Measurements from ENCODE around the gene PAX8.

PAX8 gene

DNA sequence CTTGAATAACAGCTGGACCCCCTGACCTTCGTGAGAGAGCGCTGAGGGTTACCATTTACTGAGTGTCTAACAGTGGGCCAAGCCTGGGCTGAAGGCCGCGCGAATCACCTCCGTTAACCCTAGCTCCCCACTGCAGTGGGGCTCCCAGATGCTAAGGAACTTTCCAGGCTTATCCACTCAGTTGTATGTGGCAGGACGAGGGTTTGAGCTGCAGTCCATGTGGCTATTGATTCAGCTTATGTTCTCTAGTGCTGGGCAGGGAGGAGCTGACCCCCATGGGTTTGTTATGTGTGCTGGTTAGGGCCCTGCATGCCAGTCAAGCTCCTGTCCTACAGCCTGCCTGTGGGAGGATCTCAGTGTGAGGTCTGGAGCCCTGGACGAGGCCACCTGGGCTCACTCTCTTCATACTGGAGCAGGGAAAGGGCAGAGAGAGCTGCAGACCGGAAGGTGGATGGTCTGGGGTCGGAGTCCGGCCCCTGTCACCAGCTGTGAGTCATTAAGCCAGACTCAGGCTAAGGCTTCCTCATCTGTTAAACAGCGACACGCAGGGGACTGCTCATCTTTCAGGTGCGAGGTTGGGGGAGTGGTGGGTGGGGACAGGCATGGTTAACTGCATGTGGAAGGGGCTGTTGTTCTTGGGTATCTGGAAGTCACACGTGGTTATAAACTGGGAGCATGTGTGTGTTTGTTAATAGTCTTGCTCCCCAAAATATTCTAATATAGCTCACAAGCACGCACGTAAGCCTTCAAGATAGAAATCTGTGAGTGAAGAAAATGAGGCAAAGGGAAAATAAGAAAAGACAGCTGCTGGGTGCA is 98.4 kb downstream of the PAX8 start:
- peak; percentile 41 to 44 for ATAC-seq

DNA sequence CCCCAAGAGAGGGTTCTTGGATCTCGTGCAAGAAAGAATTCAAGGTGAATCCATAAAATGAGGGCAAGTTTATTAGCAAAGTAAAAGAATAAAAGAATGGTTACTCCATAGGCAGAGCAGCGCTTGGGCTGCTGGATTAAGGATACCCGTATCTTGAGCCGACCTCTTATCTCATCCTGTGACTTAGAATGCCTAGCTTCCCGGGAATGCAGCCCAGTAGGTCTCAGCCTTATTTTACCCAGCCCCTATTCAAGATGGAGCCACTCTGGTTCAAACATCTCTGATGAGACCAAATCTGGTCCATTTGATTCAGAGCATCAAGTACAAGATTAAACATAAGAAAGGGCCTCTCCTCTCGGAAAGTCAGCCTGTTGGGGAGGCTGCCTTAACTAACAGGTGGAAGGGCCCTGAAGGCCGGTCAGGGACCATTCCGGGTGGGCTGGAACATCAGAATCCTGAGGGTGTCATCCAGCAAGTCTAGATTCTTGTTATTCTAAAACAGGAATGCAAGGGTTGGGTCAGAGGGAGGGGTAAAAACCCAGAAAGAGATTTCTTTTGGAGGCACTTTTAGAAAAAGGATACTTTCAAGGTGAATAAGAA is 99.2 kb downstream of the PAX8 start:
- ATAC-seq, result no peak

DNA sequence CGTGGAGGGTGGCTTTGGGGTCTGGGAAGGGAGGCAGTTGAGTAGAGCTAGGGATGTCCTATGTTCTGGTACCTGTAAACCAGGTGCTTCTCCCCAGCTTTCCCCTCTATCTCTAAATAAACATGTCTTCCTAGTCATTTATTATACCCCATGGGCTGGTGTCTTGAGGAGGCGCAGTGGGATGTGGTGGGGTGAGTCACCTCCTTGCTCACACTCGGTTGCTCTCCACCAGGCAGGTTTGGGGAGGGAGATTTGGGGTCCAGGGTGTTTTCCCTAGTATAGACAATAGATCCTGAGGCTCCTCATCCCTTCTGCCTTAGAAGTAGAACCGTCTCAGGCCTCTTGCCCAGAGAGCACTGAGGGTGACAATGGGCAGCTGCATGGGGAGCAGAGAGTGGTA is 99.8 kb downstream of the PAX8 start:
- peak; percentile 60 to 67 for ATAC-seq

DNA sequence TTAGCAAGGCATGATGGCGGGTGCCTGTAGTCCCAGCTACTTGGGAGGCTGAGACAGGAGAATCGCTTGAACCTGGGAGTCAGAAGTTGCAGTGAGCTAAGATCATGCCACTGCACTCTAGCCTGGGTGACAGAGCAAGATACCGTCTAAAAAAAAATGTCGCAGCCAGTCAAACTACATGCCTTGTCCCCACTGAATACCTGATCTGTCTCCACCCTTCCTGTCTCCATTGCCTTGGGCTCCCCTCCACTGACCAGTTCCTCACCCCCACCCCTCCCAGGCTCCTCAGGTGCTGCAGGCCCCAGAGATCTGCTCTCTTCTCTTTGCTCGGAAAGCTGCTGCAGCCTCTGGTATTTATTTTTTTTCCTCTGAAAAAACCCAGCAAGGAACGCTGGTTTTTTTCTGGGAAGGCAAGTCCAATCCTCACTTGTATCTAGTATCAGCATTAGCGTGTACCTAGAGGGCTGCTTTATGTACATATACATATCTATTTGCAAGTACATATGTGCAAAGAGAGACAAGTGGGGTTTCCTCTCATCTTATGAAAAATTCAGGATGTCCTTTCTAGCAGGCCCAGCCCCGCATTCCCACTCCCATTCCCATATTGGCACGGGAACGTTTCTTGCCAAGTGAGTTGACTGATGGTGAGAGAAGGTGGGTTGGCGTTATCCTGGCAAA is 100.5 kb downstream of the PAX8 start:
- no peak for ATAC-seq

DNA sequence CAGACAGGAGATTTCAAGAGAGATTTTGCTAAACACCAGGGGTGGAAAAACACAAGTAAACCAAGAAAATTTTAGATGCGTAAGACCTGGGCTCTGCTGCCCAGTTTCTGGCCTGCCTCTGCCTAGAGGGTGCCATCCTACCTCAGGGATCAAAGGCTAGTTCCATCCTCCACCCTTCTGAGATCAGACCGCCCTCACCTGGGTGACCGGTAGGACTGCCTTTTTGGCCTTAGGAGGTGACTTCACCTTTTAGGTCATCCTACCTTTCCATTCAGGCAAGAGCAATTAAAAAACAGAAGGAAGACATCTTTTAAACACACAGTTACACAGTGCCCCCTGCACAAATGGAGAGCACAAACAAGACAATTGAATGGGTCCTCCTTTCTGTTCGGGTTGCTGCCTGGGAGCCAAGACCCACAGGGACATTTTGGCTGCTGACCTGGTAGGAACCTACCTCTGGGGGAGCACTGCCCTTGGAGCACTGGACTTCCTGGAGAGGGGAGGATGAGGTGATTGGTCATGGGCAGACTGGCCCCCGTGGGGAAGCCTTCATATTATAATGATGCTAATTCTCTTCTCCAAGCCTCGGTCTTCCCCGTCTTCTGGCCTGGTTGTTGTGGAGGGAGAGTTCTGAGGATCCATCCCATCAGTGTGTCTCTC is 101.9 kb downstream of the PAX8 start:
- ATAC-seq, result no peak

DNA sequence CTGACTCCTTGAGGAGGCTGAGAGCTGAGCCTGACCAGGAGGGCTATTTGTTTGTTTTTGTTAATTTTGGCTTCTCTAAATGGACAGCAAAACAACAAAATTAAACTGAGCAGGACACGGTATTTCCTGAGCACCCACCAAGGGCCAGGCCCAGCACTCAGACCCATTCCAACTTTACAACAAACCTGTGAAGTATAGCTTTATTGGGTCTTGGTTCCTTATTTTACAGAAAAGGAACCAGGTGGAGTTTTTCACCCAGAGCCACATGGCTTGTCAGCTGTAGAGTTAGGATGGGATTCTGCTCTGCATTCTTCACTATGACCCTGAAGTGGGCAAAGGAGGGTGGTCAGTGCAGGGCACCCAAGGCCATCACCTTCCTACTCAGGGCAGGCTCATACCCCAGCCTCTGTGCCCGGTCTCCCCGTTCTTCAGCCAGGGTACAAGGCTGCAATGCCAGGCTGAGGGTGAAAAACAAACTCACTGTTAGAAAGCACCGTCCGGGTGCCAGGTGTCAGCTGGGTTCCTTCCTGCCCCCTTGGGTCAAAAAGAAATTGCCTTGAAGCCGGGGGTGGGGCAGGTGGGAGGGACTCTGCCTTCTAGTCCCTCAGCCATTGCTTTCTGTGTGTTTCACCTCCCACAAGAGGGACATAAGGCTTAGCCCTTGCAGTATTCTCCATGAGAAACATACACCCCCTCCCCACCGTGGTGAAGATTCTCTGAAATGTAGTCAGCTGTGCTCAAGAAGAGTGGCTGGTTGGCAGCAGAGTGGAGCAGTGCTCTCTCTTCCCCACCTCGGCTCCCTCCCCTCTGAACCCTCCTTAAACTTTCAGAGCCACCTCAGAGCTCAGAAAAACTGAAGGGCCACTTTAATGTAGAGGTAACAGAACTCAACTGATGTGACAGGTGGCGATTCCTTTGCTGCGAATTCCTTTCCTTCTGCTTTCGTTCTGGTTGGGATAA is 102.7 kb downstream of the PAX8 start:
- ATAC-seq, result no peak

DNA sequence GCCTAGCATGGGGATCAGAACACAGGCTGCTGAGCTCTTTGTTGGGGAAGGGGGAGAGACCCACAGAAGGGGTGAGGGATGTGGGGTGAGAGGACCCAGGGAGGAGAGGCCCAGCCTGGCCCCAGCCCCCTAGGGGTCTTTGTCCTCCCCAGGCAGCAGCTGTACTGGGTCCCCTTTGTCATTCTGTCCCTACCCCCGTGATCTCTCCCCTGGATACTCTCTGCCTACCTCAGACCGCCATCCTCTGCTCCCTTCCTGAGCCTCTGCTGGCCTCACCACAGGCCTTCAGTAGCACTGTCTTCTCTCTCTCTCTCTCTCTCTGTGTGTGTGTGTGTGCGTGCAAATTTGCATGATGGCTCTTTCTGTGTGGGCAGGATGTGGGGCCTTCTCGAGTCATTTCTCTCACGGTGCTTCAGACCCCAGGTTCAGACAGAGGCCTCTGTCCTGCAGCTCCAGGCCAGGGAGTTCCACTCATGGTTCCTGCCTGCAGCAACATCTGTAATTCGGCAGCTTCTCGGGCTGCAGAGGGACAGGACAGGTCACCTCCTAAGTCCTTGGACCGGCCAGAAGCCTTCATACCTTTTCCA is 103.6 kb downstream of the PAX8 start:
- ATAC-seq, result peak; percentile 58 to 60

DNA sequence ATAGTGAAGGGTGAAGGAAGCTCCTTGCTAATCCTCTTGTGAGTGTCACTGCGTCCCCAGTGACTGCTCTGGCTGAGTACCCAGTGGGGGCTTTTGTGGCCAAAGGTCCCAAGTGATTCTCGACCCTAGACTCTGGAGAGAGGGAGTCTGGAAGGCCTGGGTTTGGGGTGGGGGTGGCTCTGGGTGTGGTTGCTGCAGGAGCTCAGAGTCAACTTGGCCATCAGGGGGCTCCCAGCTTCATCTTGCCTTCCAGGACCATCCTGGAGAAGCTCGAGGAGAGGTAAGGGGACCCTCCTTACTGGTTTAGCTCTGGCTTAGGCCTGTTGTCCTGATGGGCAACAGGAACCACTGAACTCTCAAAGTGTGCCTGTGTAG is 104.4 kb downstream of the PAX8 start:
- ATAC-seq, result no peak

DNA sequence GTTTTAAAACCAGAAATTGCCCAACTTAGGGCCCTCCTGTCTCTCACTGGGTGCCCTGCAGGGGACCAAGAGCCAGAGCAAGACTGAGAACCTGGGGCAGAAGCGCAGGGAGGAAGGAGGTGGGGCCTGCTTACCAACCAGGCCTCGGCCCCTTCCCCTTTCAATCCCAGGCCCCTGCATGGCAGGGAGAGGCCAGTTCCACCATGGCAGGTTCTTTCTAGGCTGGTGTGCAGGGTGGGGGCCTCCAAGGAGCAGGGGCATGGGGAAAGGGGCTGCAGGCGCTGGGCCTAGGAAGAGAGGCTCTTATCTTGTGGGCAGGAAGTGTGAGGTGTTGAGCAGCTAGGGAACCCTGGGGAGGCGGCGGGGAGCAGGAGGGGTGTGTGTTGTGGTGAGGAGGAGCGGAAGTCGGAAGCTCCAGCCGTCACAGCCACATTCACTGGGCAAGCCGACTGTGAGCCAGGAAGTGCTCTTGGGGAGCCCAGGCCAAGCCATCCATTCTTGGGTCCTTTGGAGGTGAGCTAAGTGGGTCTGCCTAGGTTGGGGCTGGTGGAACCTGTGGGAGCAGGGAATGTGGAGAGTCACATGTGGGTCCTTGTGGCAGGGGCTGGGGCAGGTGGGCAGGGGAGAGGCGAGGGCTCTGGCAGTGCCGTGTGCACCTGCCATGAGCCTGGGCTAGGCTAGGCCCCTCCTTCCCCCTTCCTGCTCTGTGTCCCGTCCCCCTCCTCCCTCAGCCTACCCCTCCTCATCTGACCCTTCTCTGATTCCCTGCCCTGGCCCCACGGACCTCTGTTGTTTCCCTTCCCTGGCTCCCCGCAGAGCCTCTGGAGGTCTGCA is 105.0 kb downstream of the PAX8 start, which contains the start of gene PSD4:
TSS of gene PSD4 (plus strand) at position 430 of the 834 bp plus-strand sequence. CDS start 8,486 bp downstream, outside the sequence.
- ATAC-seq, result peak; percentile 84 to 86

DNA sequence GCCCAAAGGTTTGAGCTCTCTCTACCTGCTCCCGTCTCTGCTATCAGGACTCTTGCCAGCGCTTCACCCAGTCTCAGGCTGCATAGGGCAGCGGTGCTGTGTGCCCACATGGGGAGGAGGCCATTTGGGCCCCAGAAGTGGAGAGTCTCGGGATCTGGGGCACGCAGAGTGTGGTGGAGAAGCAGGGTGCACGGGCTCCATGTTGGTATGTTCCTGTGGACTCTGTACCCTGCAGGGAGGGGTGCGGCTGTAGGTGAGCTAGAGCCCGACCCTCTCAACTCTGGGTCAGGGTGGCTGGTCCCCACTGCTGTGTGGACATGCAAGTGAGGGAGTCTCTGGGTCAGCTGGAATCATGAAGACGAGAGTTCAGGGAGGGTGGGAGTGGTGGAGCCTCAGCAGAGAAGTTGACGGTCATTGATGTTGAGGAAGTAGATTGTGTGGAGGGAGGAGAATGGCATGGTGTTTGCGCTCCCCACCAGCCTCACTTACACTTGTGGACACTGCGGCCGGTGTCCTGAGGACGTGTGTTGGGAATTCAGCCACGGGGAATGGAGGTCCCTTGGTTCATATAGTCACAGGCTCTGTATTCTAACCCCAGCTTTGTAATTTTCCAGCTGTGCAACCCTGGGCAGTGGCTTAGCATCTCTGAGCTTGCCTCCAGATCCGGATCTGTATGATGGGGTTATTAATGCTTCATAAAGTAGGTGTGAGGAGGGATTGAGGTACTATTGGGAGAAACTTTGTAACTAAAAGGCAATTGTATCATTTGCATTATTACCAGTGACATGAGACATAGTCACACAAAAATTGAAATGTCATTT is 105.8 kb downstream of the PAX8 start:
- no peak for ATAC-seq

DNA sequence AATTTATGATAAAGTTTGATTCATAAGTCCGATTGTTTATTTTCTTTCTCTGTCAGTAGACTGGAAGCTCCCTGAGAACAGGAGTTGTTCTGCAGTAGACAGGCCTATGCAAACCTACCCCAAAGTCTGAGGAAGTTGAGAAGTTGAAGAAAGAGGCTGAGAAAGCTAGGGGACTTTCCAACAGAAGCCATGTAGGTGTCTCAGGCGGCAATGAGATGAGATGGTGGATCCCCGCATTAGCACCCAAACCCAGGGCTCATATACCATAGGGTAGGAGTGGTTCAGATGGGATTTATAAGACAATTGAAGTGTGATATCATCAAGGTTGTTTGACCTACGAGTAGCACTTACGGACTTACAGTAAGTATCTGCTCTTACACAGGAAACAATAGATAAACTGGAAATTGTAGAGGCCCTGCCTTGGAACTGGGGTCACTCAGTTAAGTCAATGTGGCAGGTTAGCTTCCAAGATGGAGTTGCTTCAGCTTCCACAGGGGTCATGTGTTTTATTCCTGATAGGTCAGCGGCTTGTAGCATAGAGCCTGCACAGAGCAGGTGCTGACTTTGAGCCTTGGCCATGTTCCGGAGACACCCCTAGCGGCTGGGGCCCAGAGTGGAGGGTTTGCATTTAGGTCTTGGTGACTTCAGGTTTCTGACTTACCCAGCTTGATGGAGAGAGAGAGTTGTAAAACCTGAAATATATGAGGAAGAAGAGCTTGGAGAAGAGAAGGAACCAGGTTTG is 107.2 kb downstream of the PAX8 start:
- ATAC-seq, result no peak

DNA sequence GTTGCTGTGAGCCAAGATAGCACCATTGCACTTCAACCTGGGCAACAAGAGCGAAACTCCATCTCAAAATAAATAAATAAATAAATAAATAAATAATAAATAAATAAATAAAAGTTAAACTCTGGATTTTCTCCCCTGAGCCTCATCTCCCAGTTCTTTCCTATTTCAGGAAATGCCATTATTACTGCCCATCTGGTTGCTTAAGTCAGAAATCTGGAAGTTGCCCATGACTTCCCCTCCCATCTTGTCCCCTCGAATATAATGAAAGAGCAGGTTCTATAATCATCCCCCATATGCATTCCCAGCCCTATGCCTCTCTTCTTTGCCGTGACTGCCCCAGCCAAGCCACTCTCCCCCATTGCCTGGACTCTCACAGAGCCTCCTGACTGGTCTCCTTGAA is 109.1 kb downstream of the PAX8 start:
- no peak for ATAC-seq

DNA sequence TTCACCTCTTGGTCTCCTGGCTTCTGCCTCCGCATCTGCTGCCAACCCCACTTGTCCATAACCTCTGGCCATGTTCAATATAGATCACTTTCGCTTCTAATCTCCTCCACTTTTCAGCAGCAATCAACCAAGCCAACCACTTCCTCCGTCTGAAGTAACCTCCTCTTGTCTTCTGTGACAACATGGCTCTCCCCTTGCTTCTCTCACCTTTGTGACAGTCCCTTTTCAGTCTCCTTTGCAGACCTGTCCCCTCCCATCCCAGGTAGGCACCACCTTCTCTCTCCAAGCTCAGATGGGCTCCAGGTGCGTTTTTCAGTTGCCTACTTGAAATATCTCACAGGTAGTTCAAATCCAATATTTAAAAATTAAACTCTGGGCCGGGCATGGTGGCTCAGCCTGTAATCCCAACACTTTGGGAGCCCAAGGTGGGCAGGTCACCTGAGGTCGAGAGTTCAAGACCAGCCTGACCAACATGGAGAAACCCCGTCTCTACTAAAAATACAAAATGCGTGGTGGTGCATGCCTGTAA is 109.7 kb downstream of the PAX8 start:
- ATAC-seq, result peak in 1 of 2 donors; percentile 10

DNA sequence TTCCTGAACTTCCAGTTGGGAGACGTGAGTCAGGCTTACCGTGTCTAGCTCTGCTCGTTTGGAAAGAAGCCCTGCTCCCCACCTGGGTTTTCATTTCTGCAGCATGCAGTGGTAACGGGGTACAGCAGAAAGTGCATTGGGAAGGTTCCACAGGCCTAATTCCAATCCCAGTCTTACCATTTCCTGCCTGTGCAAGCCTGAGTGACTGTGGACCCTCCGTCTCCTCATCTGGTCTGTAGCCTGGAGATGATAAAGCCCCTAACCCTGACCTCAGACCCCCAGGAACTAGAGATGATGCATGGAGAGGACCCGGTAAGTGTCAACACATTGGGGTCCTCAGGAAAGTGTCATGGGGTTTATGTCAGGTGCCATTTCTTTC is 110.8 kb downstream of the PAX8 start:
- ATAC-seq, result no peak

DNA sequence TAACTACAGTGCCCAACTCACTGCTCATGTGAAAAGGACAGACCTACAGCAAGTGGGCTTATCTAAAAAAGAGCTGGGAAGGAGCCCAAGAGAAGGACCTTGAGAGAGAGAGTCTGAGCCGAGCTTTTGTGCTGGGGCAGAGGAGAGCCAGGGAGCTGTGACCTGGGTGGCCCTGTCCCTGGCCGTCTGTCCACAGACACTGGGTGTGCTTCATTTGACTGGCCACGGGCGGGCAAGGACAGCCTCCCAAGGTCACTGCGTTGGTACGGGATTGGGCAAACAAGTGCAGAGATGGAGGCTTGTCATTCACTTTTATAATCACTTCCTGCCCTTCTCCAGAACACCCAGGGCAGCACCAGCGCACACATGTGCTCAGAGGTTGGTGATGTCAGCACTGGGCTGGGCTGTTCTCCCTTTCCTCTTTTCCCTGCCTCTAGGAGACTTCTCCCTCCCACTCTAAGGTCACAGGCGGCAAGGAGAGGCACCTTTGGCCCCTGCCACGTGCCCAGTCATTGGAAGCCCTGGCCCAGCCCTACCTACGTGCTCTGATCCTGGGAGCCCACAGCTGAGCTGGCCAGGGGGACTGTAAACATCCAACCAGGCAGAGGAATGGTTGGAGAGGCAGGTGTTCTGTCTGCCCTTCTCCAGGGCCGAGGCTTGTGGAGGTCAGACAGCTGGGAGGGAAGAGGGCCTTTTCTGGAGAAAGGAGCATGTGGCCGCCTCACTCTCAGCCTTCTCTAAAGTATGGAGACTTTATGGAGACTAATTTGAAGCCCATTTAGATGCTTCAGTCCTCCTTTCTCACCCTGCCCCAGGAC is 111.4 kb downstream of the PAX8 start:
- peak; percentile 75 to 81 for ATAC-seq

DNA sequence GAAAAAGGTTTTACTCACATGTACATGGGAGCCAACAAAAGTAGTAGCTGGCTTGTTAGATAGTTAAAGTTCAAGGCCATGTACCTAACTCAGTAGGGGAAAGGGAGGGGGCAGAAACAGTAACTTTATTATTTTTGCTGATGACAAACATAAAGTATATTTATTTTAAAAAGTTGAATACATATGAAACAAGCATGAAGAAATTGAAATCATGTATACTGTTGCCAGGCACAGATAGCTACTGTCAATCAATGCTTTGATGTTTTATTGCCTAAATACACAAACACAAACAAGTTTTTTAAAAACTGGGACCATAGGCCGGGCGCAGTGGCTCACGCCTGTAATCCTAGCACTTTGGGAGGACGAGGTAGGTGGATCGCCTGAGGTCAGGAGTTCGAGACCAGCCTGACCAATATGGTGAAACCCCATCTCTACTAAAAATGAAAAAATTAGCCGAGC is 112.5 kb downstream of the PAX8 start:
- no peak for ATAC-seq
